GM23338 (cell line): ENCODE measurements around the gene CD244. TPM values are rescaled to one million over a fixed set of nuclear protein-coding genes. Genes with fewer than 3 reads are reported as not detected.

Experiments
- ATAC-seq: fragments of 200-7000 bp; cut with Tn5 transposase; 3 replicates; pipeline ENCODE4 v1.9.1; 2020
- DNase-seq: peaks from one replicate; pipeline ENCODE4 v3.0.0-alpha.2; 2015; ENCODE audit warnings: low spot score
- H2AFZ ChIP-seq: fragments of 200-600 bp; sonication (generic); 2 replicates; pipeline ENCODE4 v1.8.0; 2016; ENCODE audit warnings: antibody characterized with exemption, mild to moderate bottlenecking, moderate library complexity
- H3F3A ChIP-seq: fragments of 200-600 bp; sonication (generic); replicated peaks from 2 replicates; pipeline ENCODE4 v1.8.0; 2017; ENCODE audit warnings: antibody characterized with exemption, mixed run types, low read depth
- H3K27ac ChIP-seq: fragments of 200-600 bp; sonication (generic); 2 replicates; pipeline ENCODE4 v1.6.1; 2016; ENCODE audit warnings: low read depth
- H3K27me3 ChIP-seq: fragments of 200-600 bp; sonication (generic); 2 replicates; pipeline ENCODE4 v1.8.0; 2016; ENCODE audit warnings: mild to moderate bottlenecking, mixed run types, moderate library complexity; ENCODE audit not compliant: insufficient read depth
- H3K36me3 ChIP-seq: fragments of 200-600 bp; sonication (generic); 2 replicates; pipeline ENCODE4 v1.8.0; 2016; ENCODE audit warnings: mild to moderate bottlenecking; ENCODE audit not compliant: insufficient read depth
- H3K4me1 ChIP-seq: fragments of 200-600 bp; sonication (generic); 2 replicates; pipeline ENCODE4 v1.8.0; 2016; ENCODE audit warnings: mild to moderate bottlenecking, moderate library complexity; ENCODE audit not compliant: insufficient read depth
- H3K4me2 ChIP-seq: fragments of 200-600 bp; sonication (generic); 2 replicates; pipeline ENCODE4 v1.7.1; 2017; ENCODE audit warnings: mixed run types
- H3K4me3 ChIP-seq: fragments of 200-600 bp; sonication (generic); 2 replicates; pipeline ENCODE4 v1.6.1; 2016; ENCODE audit warnings: mixed run types
- H3K79me2 ChIP-seq: fragments of 200-600 bp; sonication (generic); replicated peaks from 2 replicates; pipeline ENCODE4 v1.8.0; 2017; ENCODE audit warnings: mild to moderate bottlenecking; ENCODE audit not compliant: insufficient read depth
- H3K9me2 ChIP-seq: fragments of 200-600 bp; sonication (generic); 2 replicates; pipeline ENCODE4 v1.8.0; 2017; ENCODE audit not compliant: insufficient read depth
- H4K20me1 ChIP-seq: fragments of 200-600 bp; sonication (generic); replicated peaks from 2 replicates; pipeline ENCODE4 v1.8.0; 2017; ENCODE audit warnings: mild to moderate bottlenecking; ENCODE audit not compliant: insufficient read depth
- H3K27ac Mint-ChIP-seq: 2 replicates; pipeline ENCODE4 v1.8.0; 2020; ENCODE audit warnings: inconsistent platforms, mild to moderate bottlenecking, moderate library complexity, mixed read lengths
- H3K27me3 Mint-ChIP-seq: 3 replicates; pipeline ENCODE4 v1.8.0; 2022; ENCODE audit warnings: low read depth, mild to moderate bottlenecking, moderate library complexity, mixed read lengths, inconsistent platforms; ENCODE audit not compliant: insufficient read depth, poor library complexity
- H3K36me3 Mint-ChIP-seq: 3 replicates; pipeline ENCODE4 v1.8.0; 2021; ENCODE audit warnings: low read depth, mild to moderate bottlenecking, inconsistent platforms, moderate library complexity, mixed read lengths
- H3K4me1 Mint-ChIP-seq: 3 replicates; pipeline ENCODE4 v1.8.0; 2020; ENCODE audit warnings: mild to moderate bottlenecking, inconsistent platforms, mixed read lengths
- H3K4me3 Mint-ChIP-seq: 3 replicates; pipeline ENCODE4 v1.8.0; 2021; ENCODE audit warnings: moderate library complexity, mild to moderate bottlenecking, inconsistent platforms, mixed read lengths
- H3K9me3 Mint-ChIP-seq: 3 replicates; pipeline ENCODE4 v1.8.0; 2020; ENCODE audit warnings: moderate library complexity, mild to moderate bottlenecking, inconsistent platforms, mixed read lengths
- CREB1 ChIP-seq: fragments of 250-450 bp; sonication (Bioruptor Pico); IDR thresholded peaks from 2 replicates; pipeline ENCODE4 v1.5.0; 2020; ENCODE audit warnings: low read depth, mild to moderate bottlenecking, moderate library complexity
- EZH2 ChIP-seq: fragments of 200-600 bp; sonication (generic); IDR thresholded peaks from one replicate; pipeline ENCODE4 v1.8.0; 2017; ENCODE audit warnings: antibody characterized with exemption, mild to moderate bottlenecking, low read depth; ENCODE audit not compliant: unreplicated experiment
- EZH2phosphoT487 ChIP-seq: fragments of 200-600 bp; sonication (generic); IDR thresholded peaks from one replicate; pipeline ENCODE4 v1.8.1; 2018; ENCODE audit warnings: antibody characterized with exemption; ENCODE audit not compliant: unreplicated experiment
- JUNB ChIP-seq: IDR thresholded peaks from one replicate; pipeline ENCODE4 v1.6.1; 2016; ENCODE audit warnings: antibody characterized with exemption; ENCODE audit not compliant: unreplicated experiment
- NANOG ChIP-seq: IDR thresholded peaks from 2 replicates; pipeline ENCODE4 v1.6.1; 2016; ENCODE audit warnings: antibody characterized with exemption, borderline replicate concordance
- POLR2AphosphoS5 ChIP-seq: IDR thresholded peaks from 2 replicates; pipeline ENCODE4 v1.6.1; 2016; ENCODE audit warnings: antibody characterized with exemption, low read depth
- STAT1 ChIP-seq: IDR thresholded peaks from one replicate; pipeline ENCODE4 v1.6.1; 2016; ENCODE audit warnings: antibody characterized with exemption; ENCODE audit not compliant: unreplicated experiment
- ZNF114 ChIP-seq: fragments of 250-450 bp; sonication (Bioruptor Pico); IDR thresholded peaks from 2 replicates; pipeline ENCODE4 v1.5.0; 2020; ENCODE audit warnings: mild to moderate bottlenecking, moderate library complexity
- ZNF331 ChIP-seq: fragments of 250-450 bp; sonication (Bioruptor Pico); IDR thresholded peaks from 2 replicates; pipeline ENCODE4 v1.5.0; 2020; ENCODE audit warnings: low read depth, mild to moderate bottlenecking, moderate library complexity
- polyA plus RNA-seq: library from polyadenylated mRNA; unstranded; fragments of >200 nt; fragmentation: Nextera tagmentation; extraction: Ambion mirVana; gene quantifications from 2 replicates; pipeline ENCODE4 v1.2.1, GENCODE V29; 2016
- total RNA-seq: library from RNA; depleted of rRNA; stranded (reverse); fragments of >200 nt; shearing (Covaris generic); gene quantifications from 2 replicates; pipeline ENCODE4 v1.2.3, GENCODE V29; 2014
- TF ChIP-seq, protein P1 (sequence below): IDR thresholded peaks from 2 replicates; pipeline ENCODE4 v1.6.1; 2016; ENCODE audit warnings: antibody characterized with exemption
- TF ChIP-seq, protein P2 (sequence below), 2 experiments: fragments of 200-600 bp in 1 of 2; sonication (generic) in 1 of 2; conservative IDR thresholded peaks; 2 replicates each; pipeline versions ENCODE4 v1.5.1 to v1.6.1; 2016 to 2017; ENCODE audit warnings: antibody characterized with exemption in 2 of 2, low read depth in 2 of 2, mild to moderate bottlenecking in 2 of 2, moderate library complexity in 1 of 2
- TF ChIP-seq, protein P3 (sequence below): fragments of 250-450 bp; sonication (Bioruptor Pico); IDR thresholded peaks from 2 replicates; pipeline ENCODE4 v1.5.0; 2020; ENCODE audit warnings: mild to moderate bottlenecking, moderate library complexity
- TF ChIP-seq, protein P4 (sequence below): IDR thresholded peaks from one replicate; pipeline ENCODE4 v1.6.1; 2018; ENCODE audit warnings: antibody characterized with exemption; ENCODE audit not compliant: unreplicated experiment

The CD244 gene
- total and polyA plus RNA-seq, 2 experiments from 2014 or later: not detected

DNA sequence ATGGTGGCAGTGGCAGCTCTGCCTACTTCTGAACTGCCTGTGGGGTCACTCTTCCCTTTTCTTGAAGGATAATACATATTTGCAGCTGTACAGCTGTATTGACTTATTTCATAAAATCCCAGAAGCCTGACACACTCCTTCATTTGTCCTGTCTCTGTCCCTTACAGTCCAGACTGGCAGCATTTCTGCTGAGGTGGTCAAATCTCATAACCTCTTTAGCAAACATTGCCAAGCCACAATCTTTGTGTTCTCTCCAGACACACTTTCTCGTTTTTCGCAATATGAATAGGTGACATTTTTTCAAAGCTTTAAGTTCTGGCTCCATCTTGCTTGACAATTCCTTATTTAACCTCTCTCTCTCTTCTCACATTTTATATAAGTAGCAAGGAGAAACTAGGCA is 51.5 kb downstream of the CD244 start:
- peaks cover 11% of the 10 kb centered on the region for H3K4me1 Mint-ChIP-seq
- no peaks in the 10 kb centered on the region; the same call in 1 of the 2 replicates for H3K36me3 ChIP-seq
- H3K9me2 ChIP-seq: peaks cover 17% of the 10 kb centered on the region; the same call in 1 of the 2 replicates
- no peak overlapping the region for H3K4me2 ChIP-seq
- H3K4me3 ChIP-seq: no peak overlapping the region
- peaks cover 6% of the 10 kb centered on the region; the same call in 2 of the 3 replicates for H3K36me3 Mint-ChIP-seq
- H4K20me1 ChIP-seq: no peaks in the 10 kb centered on the region
- TF ChIP-seq, protein P1, sequence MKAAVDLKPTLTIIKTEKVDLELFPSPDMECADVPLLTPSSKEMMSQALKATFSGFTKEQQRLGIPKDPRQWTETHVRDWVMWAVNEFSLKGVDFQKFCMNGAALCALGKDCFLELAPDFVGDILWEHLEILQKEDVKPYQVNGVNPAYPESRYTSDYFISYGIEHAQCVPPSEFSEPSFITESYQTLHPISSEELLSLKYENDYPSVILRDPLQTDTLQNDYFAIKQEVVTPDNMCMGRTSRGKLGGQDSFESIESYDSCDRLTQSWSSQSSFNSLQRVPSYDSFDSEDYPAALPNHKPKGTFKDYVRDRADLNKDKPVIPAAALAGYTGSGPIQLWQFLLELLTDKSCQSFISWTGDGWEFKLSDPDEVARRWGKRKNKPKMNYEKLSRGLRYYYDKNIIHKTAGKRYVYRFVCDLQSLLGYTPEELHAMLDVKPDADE: no peak
- TF ChIP-seq EZH2phosphoT487 (no peak), ZNF114 (CRISPR knock-in tag) (no peak), NANOG (no peak), ZNF331 (CRISPR knock-in tag) (no peak), CREB1 (CRISPR knock-in tag) (no peak), EZH2 (no peak), POLR2AphosphoS5 (no peak), STAT1 (no peak), JUNB (no peak)
- TF ChIP-seq, protein P2, sequence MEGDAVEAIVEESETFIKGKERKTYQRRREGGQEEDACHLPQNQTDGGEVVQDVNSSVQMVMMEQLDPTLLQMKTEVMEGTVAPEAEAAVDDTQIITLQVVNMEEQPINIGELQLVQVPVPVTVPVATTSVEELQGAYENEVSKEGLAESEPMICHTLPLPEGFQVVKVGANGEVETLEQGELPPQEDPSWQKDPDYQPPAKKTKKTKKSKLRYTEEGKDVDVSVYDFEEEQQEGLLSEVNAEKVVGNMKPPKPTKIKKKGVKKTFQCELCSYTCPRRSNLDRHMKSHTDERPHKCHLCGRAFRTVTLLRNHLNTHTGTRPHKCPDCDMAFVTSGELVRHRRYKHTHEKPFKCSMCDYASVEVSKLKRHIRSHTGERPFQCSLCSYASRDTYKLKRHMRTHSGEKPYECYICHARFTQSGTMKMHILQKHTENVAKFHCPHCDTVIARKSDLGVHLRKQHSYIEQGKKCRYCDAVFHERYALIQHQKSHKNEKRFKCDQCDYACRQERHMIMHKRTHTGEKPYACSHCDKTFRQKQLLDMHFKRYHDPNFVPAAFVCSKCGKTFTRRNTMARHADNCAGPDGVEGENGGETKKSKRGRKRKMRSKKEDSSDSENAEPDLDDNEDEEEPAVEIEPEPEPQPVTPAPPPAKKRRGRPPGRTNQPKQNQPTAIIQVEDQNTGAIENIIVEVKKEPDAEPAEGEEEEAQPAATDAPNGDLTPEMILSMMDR (conservative IDR thresholded peaks at IDR 0.05; ENCODE audit: low read depth in 2 of 2): no peak
- TF ChIP-seq, protein P3, sequence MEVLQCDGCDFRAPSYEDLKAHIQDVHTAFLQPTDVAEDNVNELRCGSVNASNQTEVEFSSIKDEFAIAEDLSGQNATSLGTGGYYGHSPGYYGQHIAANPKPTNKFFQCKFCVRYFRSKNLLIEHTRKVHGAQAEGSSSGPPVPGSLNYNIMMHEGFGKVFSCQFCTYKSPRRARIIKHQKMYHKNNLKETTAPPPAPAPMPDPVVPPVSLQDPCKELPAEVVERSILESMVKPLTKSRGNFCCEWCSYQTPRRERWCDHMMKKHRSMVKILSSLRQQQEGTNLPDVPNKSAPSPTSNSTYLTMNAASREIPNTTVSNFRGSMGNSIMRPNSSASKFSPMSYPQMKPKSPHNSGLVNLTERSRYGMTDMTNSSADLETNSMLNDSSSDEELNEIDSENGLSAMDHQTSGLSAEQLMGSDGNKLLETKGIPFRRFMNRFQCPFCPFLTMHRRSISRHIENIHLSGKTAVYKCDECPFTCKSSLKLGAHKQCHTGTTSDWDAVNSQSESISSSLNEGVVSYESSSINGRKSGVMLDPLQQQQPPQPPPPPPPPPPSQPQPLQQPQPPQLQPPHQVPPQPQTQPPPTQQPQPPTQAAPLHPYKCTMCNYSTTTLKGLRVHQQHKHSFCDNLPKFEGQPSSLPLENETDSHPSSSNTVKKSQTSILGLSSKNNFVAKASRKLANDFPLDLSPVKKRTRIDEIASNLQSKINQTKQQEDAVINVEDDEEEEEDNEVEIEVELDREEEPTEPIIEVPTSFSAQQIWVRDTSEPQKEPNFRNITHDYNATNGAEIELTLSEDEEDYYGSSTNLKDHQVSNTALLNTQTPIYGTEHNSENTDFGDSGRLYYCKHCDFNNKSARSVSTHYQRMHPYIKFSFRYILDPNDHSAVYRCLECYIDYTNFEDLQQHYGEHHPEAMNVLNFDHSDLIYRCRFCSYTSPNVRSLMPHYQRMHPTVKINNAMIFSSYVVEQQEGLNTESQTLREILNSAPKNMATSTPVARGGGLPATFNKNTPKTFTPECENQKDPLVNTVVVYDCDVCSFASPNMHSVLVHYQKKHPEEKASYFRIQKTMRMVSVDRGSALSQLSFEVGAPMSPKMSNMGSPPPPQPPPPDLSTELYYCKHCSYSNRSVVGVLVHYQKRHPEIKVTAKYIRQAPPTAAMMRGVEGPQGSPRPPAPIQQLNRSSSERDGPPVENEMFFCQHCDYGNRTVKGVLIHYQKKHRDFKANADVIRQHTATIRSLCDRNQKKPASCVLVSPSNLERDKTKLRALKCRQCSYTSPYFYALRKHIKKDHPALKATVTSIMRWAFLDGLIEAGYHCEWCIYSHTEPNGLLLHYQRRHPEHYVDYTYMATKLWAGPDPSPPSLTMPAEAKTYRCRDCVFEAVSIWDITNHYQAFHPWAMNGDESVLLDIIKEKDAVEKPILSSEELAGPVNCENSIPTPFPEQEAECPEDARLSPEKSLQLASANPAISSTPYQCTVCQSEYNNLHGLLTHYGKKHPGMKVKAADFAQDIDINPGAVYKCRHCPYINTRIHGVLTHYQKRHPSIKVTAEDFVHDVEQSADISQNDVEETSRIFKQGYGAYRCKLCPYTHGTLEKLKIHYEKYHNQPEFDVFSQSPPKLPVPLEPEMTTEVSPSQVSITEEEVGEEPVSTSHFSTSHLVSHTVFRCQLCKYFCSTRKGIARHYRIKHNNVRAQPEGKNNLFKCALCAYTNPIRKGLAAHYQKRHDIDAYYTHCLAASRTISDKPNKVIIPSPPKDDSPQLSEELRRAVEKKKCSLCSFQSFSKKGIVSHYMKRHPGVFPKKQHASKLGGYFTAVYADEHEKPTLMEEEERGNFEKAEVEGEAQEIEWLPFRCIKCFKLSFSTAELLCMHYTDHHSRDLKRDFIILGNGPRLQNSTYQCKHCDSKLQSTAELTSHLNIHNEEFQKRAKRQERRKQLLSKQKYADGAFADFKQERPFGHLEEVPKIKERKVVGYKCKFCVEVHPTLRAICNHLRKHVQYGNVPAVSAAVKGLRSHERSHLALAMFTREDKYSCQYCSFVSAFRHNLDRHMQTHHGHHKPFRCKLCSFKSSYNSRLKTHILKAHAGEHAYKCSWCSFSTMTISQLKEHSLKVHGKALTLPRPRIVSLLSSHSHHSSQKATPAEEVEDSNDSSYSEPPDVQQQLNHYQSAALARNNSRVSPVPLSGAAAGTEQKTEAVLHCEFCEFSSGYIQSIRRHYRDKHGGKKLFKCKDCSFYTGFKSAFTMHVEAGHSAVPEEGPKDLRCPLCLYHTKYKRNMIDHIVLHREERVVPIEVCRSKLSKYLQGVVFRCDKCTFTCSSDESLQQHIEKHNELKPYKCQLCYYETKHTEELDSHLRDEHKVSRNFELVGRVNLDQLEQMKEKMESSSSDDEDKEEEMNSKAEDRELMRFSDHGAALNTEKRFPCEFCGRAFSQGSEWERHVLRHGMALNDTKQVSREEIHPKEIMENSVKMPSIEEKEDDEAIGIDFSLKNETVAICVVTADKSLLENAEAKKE: no peak
- TF ChIP-seq, protein P4, sequence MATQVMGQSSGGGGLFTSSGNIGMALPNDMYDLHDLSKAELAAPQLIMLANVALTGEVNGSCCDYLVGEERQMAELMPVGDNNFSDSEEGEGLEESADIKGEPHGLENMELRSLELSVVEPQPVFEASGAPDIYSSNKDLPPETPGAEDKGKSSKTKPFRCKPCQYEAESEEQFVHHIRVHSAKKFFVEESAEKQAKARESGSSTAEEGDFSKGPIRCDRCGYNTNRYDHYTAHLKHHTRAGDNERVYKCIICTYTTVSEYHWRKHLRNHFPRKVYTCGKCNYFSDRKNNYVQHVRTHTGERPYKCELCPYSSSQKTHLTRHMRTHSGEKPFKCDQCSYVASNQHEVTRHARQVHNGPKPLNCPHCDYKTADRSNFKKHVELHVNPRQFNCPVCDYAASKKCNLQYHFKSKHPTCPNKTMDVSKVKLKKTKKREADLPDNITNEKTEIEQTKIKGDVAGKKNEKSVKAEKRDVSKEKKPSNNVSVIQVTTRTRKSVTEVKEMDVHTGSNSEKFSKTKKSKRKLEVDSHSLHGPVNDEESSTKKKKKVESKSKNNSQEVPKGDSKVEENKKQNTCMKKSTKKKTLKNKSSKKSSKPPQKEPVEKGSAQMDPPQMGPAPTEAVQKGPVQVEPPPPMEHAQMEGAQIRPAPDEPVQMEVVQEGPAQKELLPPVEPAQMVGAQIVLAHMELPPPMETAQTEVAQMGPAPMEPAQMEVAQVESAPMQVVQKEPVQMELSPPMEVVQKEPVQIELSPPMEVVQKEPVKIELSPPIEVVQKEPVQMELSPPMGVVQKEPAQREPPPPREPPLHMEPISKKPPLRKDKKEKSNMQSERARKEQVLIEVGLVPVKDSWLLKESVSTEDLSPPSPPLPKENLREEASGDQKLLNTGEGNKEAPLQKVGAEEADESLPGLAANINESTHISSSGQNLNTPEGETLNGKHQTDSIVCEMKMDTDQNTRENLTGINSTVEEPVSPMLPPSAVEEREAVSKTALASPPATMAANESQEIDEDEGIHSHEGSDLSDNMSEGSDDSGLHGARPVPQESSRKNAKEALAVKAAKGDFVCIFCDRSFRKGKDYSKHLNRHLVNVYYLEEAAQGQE: no peak
- DNase-seq (no peak), ATAC-seq (no peak)
- no peaks in the 10 kb centered on the region for H3K79me2 ChIP-seq
- H3K27me3 Mint-ChIP-seq: peaks cover 4% of the 10 kb centered on the region
- H3K27ac ChIP-seq: no peak overlapping the region
- H3F3A ChIP-seq: no peaks in the 10 kb centered on the region
- H3K9me3 Mint-ChIP-seq: peaks cover 10% of the 10 kb centered on the region
- H3K27ac Mint-ChIP-seq: no peak overlapping the region
- no peak overlapping the region; the same call in 1 of the 2 replicates for H2AFZ ChIP-seq
- no peaks in the 10 kb centered on the region for H3K27me3 ChIP-seq
- peaks cover 20% of the 10 kb centered on the region; the same call in 1 of the 2 replicates for H3K4me1 ChIP-seq
- H3K4me3 Mint-ChIP-seq: no peak overlapping the region
